Small intestine (tissue), 16 donors: ENCODE measurements around the gene CPEB4. TPM values are rescaled to one million over a fixed set of nuclear protein-coding genes. Genes with fewer than 3 reads are reported as not detected.

Source experiments
- DNase-seq, 2 donors: peaks; one replicate each; pipeline versions ENCODE4 v3.0.0 to v3.0.0-alpha.2; 2013
- FAIRE-seq: peaks from 2 replicates; lab custom pipeline; 2012; peaks lifted over from hg19 to GRCh38; lab: Jason Lieb, UNC
- H3K27ac ChIP-seq, 3 donors: one replicate each; pipeline ENCODE4 v1.5.1; 2013; ENCODE audit warnings: low read length in 2 of 3, mild to moderate bottlenecking in 2 of 3, control low read depth in 1 of 3, inconsistent platforms in 1 of 3, low read depth in 1 of 3, moderate library complexity in 1 of 3
- H3K27me3 ChIP-seq, 3 donors: one replicate each; pipeline ENCODE4 v1.6.1; 2013; ENCODE audit warnings: low read length in 3 of 3, inconsistent platforms in 1 of 3; ENCODE audit not compliant: control insufficient read depth in 3 of 3, insufficient read depth in 3 of 3
- H3K36me3 ChIP-seq, 3 donors: one replicate each; pipeline ENCODE4 v1.6.1; 2013; ENCODE audit warnings: low read length in 3 of 3, inconsistent platforms in 1 of 3, low read depth in 1 of 3, mild to moderate bottlenecking in 1 of 3, moderate library complexity in 1 of 3; ENCODE audit not compliant: control insufficient read depth in 3 of 3, insufficient read depth in 2 of 3
- H3K4me1 ChIP-seq, 3 donors: one replicate each; pipeline ENCODE4 v1.6.1; 2013; ENCODE audit warnings: low read length in 2 of 3, inconsistent platforms in 1 of 3, low read depth in 1 of 3, mild to moderate bottlenecking in 1 of 3, moderate library complexity in 1 of 3; ENCODE audit not compliant: control insufficient read depth in 3 of 3, insufficient read depth in 2 of 3
- H3K4me3 ChIP-seq, 3 donors: one replicate each; pipeline ENCODE4 v1.5.1; 2013; ENCODE audit warnings: low read length in 3 of 3, control low read depth in 1 of 3, inconsistent platforms in 1 of 3, low read depth in 1 of 3, mild to moderate bottlenecking in 1 of 3, moderate library complexity in 1 of 3
- H3K9me3 ChIP-seq, 2 donors: one replicate each; pipeline ENCODE4 v1.6.1; 2013; ENCODE audit warnings: low read depth in 1 of 2, low read length in 1 of 2; ENCODE audit not compliant: control insufficient read depth in 2 of 2, insufficient read depth in 1 of 2
- WGBS, 3 donors: extraction: QIAGEN DNeasy Blood & Tissue Kit; methylation state at CpG; one replicate each; pipeline ENCODE4 v1.1.7; 2013; 5-methylcytosine and 5-hydroxymethylcytosine counted together
- long read RNA-seq, 10 donors: transcript quantifications; one replicate each; lab custom pipeline, GENCODE V29; 2026
- polyA plus RNA-seq, 4 donors: library from polyadenylated mRNA; stranded (reverse) in 3 of 4; unstranded in 1 of 4; fragments of 200-250 nt in 3 of 4; fragments of 120-200 nt in 1 of 4; gene quantifications; one replicate each; pipeline versions ENCODE4 v1.2.1 to v1.2.3, GENCODE V29; 2013
- donor health status: healthy with polysubstance abuse.
- donor health status: control.
- donor health status: control.
- donor health status: Bipolar disorder and iron deficiency.
- donor health status: healthy.

Gene CPEB4
- polyA plus RNA-seq = 10 to 100 TPM in 2 of 4 donors, 1 to 10 TPM in 2; 7.8 to 55.0 (median 13.0) TPM
- long read RNA-seq, donor 1, transcript CPEB4-208 (8 exons, 2,607 nt) = major isoform, 8 of 28 reads
- long read RNA-seq, donor 1, partial matches to known transcripts = 17 of 28 reads
- long read RNA-seq, donor 1, other reads (novel, unspliced or antisense) = 0 of 28 reads
- long read RNA-seq, donor 2, partial matches to known transcripts = 8 of 12 reads
- long read RNA-seq, donor 2, other reads (novel, unspliced or antisense) = 0 of 12 reads
- long read RNA-seq, donor 3 = 0 reads
- long read RNA-seq, donor 4 = 0 reads
- long read RNA-seq, donor 5 = 0 reads
- long read RNA-seq, donor 6, transcript CPEB4-208 (8 exons, 2,607 nt) = major isoform, 5 of 28 reads
- long read RNA-seq, donor 6, partial matches to known transcripts = 23 of 28 reads
- long read RNA-seq, donor 6, other reads (novel, unspliced or antisense) = 0 of 28 reads
- long read RNA-seq, donor 7, partial matches to known transcripts = 5 of 15 reads
- long read RNA-seq, donor 7, other reads (novel, unspliced or antisense) = 5 of 15 reads
- long read RNA-seq, donor 8 = 0 reads
- long read RNA-seq, donor 9, partial matches to known transcripts = 5 of 6 reads
- long read RNA-seq, donor 9, other reads (novel, unspliced or antisense) = 0 of 6 reads
- long read RNA-seq, donor 10, full-length matches to known transcripts = 4 of 26 reads
- long read RNA-seq, donor 10, partial matches to known transcripts = 22 of 26 reads
- long read RNA-seq, donor 10, other reads (novel, unspliced or antisense) = 0 of 26 reads

GRCh38 chr5:173887610-173888472 is at the start of gene CPEB4:
Gene CPEB4, plus strand, starts transcription at chr5:173888349. Its CDS starts 1,385 bp downstream, at chr5:173889734.
- 1 to 4% (median 3%) methylated on average over 54 to 55 of the region's 55 CpGs for WGBS, 3 donors
- Histone ChIP-seq H3K4me1 (peaks cover 11 to 49% (median 15%) of the 10 kb centered on the region in 3 donors), H3K4me3 (peak within 1 kb of the TSS; percentile 71 to 89 (median 73)), H3K27me3 (no peaks in the 10 kb centered on the region), H3K9me3 (no peaks in the 10 kb centered on the region), H3K27ac (peak within 1 kb of the TSS; percentile 79 to 96 (median 81)), H3K36me3 (peaks cover 0 to 8% (median 0%) of the 10 kb centered on the region in 3 donors)
- FAIRE-seq = peak; percentile 23
- DNase-seq = peak; percentile 99 to 100

- H3K27ac ChIP-seq = peak overlapping the region in 1 of 3 donors; percentile 68
- 28 to 53% (median 50%) methylated on average over 5 of the region's 5 CpGs for WGBS, 3 donors
- FAIRE-seq = no peak
Observed at GRCh38 chr5:173839117-173839713, 48.9 kb upstream of the CPEB4 start.

GRCh38 chr5:173840111-173840983 is 47.8 kb upstream of the CPEB4 start:
- Histone ChIP-seq H3K9me3 (no peaks in the 10 kb centered on the region), H3K36me3 (no peaks in the 10 kb centered on the region), H3K27me3 (no peaks in the 10 kb centered on the region), H3K27ac (no peak overlapping the region), H3K4me3 (no peak overlapping the region), H3K4me1 (peaks cover 0 to 10% (median 0%) of the 10 kb centered on the region in 3 donors)
- no peak for FAIRE-seq
- DNase-seq = no peak
- 76 to 81% (median 80%) methylated on average over 6 of the region's 6 CpGs for WGBS, 3 donors

More at GRCh38 chr5:173839117-173839713, 48.9 kb upstream of the CPEB4 start:
- Histone ChIP-seq H3K27me3 (no peaks in the 10 kb centered on the region), H3K4me1 (peaks cover 0 to 10% (median 0%) of the 10 kb centered on the region in 3 donors), H3K36me3 (no peaks in the 10 kb centered on the region), H3K9me3 (no peaks in the 10 kb centered on the region), H3K4me3 (no peak overlapping the region)
- DNase-seq = peak; percentile 72 to 83

- peaks cover 0 to 14% (median 0%) of the 10 kb centered on the region in 3 donors for H3K4me1 ChIP-seq
- 53 to 77% (median 74%) methylated on average over 3 of the region's 3 CpGs for WGBS, 3 donors
- FAIRE-seq (no peak), DNase-seq (no peak)
- H3K9me3 ChIP-seq = no peaks in the 10 kb centered on the region
- H3K27me3 ChIP-seq = no peaks in the 10 kb centered on the region
- H3K27ac ChIP-seq = no peak overlapping the region
- H3K4me3 ChIP-seq = no peak overlapping the region
- no peaks in the 10 kb centered on the region for H3K36me3 ChIP-seq
Observed at GRCh38 chr5:173841710-173842109, 46.4 kb upstream of the CPEB4 start.

- Histone ChIP-seq H3K27ac (no peak overlapping the region), H3K4me3 (no peak overlapping the region), H3K9me3 (peaks cover 0 to 17% of the 10 kb centered on the region in 2 donors), H3K27me3 (no peaks in the 10 kb centered on the region), H3K36me3 (no peaks in the 10 kb centered on the region), H3K4me1 (peaks cover 0 to 20% (median 0%) of the 10 kb centered on the region in 3 donors)
- WGBS, 3 donors = 78 to 94% (median 91%) methylated on average over 3 of the region's 3 CpGs
- no peak for FAIRE-seq
- DNase-seq = no peak
Observed at GRCh38 chr5:173843794-173844193, 44.4 kb upstream of the CPEB4 start.

- FAIRE-seq = no peak
- peaks cover 0 to 26% of the 10 kb centered on the region in 2 donors for H3K9me3 ChIP-seq
- peaks cover 0 to 10% (median 0%) of the 10 kb centered on the region in 3 donors for H3K4me1 ChIP-seq
- H3K36me3 ChIP-seq = no peaks in the 10 kb centered on the region
- no peak for DNase-seq
- H3K27ac ChIP-seq = no peak overlapping the region
- 87 to 92% (median 90%) methylated on average over 6 of the region's 6 CpGs for WGBS, 3 donors
- no peaks in the 10 kb centered on the region for H3K27me3 ChIP-seq
- H3K4me3 ChIP-seq = no peak overlapping the region
Observed at GRCh38 chr5:173845321-173845720, 42.8 kb upstream of the CPEB4 start.

- DNase-seq (peak; percentile 14 to 65), FAIRE-seq (no peak)
- Histone ChIP-seq H3K4me3 (no peak overlapping the region), H3K9me3 (peaks cover 0 to 26% of the 10 kb centered on the region in 2 donors), H3K27me3 (no peaks in the 10 kb centered on the region), H3K36me3 (no peaks in the 10 kb centered on the region), H3K27ac (peak overlapping the region in 1 of 3 donors; percentile 49), H3K4me1 (peaks cover 0 to 10% (median 0%) of the 10 kb centered on the region in 3 donors)
- 90 to 100% (median 100%) methylated on average over 1 of the region's 1 CpG for WGBS, 3 donors
Observed at GRCh38 chr5:173846929-173847501, 41.1 kb upstream of the CPEB4 start.
